SK-N-MC (cell line): ENCODE data around the gene KCNA5.

Source experiments
- EZH2 ChIP-seq: fragments of 200-600 bp; sonication (generic); IDR thresholded peaks from one replicate; pipeline ENCODE4 v1.6.1; 2017; ENCODE audit warnings: antibody characterized with exemption
- FOXP2 ChIP-seq: optimal IDR thresholded peaks from 2 replicates; pipeline ENCODE3; 2011; ENCODE audit warnings: mild to moderate bottlenecking, moderate library complexity; ENCODE audit not compliant: insufficient read depth; ENCODE audit errors: extremely low read length, control extremely low read depth
- POLR2AphosphoS5 ChIP-seq: IDR thresholded peaks from 2 replicates; pipeline ENCODE4 v1.6.1; 2012; ENCODE audit warnings: mild to moderate bottlenecking, low read depth, low read length, borderline replicate concordance

DNA sequence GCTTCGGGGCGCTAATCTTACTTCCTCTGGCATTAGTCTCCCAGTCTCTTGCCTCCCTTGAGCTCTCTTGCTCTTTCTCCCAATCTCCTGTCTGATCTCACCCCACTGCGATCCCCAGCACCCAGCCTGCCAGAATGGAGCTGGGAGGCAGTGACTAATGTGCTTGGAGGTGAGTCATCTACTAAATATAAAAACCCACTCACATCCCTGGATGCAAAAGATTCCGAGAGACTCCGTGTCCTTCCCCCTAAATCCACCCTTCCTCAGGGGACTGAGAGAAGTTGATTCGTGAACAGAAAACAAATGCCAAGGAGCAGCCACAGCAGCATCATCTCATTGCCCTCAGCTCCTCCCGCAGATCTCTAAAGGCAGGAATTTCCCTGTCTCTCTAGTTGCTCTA, 45.7 kb upstream of the KCNA5 start:
- TF ChIP-seq EZH2 (no peak), POLR2AphosphoS5 (no peak), FOXP2 (no peak)
